HepG2 (cell line): ENCODE results near the gene SLC16A11. TPM values are rescaled to one million over a fixed set of nuclear protein-coding genes. Genes with fewer than 3 reads are reported as not detected.
A peak's percentile ranks its signal among the peaks of the same experiment; 100 is the strongest.

ENCODE experiments used
- AHDC1 ChIP-seq: sonication (generic); formaldehyde crosslinking; IDR thresholded peaks from 2 replicates; pipeline ENCODE4 v1.5.1; 2020; ENCODE audit warnings: mild to moderate bottlenecking, missing genetic modification reagents, borderline replicate concordance
- DR1 ChIP-seq: sonication (generic); formaldehyde crosslinking; IDR thresholded peaks from 2 replicates; pipeline ENCODE4 v1.8.0; 2021; ENCODE audit warnings: mild to moderate bottlenecking, missing genetic modification reagents, inconsistent platforms
- EED ChIP-seq: sonication (generic); formaldehyde crosslinking; IDR thresholded peaks from 2 replicates; pipeline ENCODE4 v1.5.0; 2020; ENCODE audit warnings: mild to moderate bottlenecking, missing genetic modification reagents
- HDAC2 ChIP-seq: sonication (generic); formaldehyde crosslinking; IDR thresholded peaks from 2 replicates; pipeline ENCODE4 v1.4.0; 2020; ENCODE audit warnings: missing genetic modification reagents
- HMG20A ChIP-seq: IDR thresholded peaks from 2 replicates; pipeline ENCODE4 v1.6.1; 2016; ENCODE audit warnings: borderline replicate concordance
- HMGXB3 ChIP-seq: sonication (generic); formaldehyde crosslinking; IDR thresholded peaks from 2 replicates; pipeline ENCODE4 v1.4.0; 2020; ENCODE audit warnings: missing genetic modification reagents, borderline replicate concordance
- KLF9 ChIP-seq: IDR thresholded peaks from 2 replicates; pipeline ENCODE4 v1.6.1; 2016; ENCODE audit warnings: low read depth
- KMT2B ChIP-seq: IDR thresholded peaks from 2 replicates; pipeline ENCODE4 v1.6.1; 2016; ENCODE audit warnings: missing genetic modification reagents, missing compliant biosample characterization
- SP5 ChIP-seq: IDR thresholded peaks from 2 replicates; pipeline ENCODE4 v1.6.1; 2016; ENCODE audit warnings: low read depth, borderline replicate concordance
- STAT5B ChIP-seq: sonication (generic); formaldehyde crosslinking; IDR thresholded peaks from 2 replicates; pipeline ENCODE4 v1.4.0; 2020; ENCODE audit warnings: missing genetic modification reagents
- TAF15 ChIP-seq: fragments of 200-400 bp; formaldehyde crosslinking; IDR thresholded peaks from one replicate; pipeline ENCODE4 v1.6.1; 2018; ENCODE audit warnings: mild to moderate bottlenecking, low read depth, low read length; ENCODE audit not compliant: poor library complexity, severe bottlenecking
- TFE3 ChIP-seq: IDR thresholded peaks from 2 replicates; pipeline ENCODE4 v1.6.1; 2016
- ZNF121 ChIP-seq: sonication (generic); formaldehyde crosslinking; IDR thresholded peaks from 2 replicates; pipeline ENCODE4 v1.5.0; 2020; ENCODE audit warnings: mild to moderate bottlenecking, missing genetic modification reagents
- ZNF720 ChIP-seq: sonication (generic); formaldehyde crosslinking; IDR thresholded peaks from 2 replicates; pipeline ENCODE4 v1.4.0; 2020; ENCODE audit warnings: missing genetic modification reagents
- ZNF776 ChIP-seq: sonication (generic); formaldehyde crosslinking; IDR thresholded peaks from 2 replicates; pipeline ENCODE4 v1.4.0; 2020; ENCODE audit warnings: mild to moderate bottlenecking, missing genetic modification reagents
- ZSCAN29 ChIP-seq: sonication (generic); formaldehyde crosslinking; conservative IDR thresholded peaks from 2 replicates; pipeline ENCODE4 v1.4.0; 2020; ENCODE audit warnings: mild to moderate bottlenecking, missing genetic modification reagents
- polyA plus RNA-seq, 8 experiments: library from polyadenylated mRNA; depleted of rRNA in 3 of 8; stranded (reverse) in 7 of 8; unstranded in 1 of 8; fragments of >200 nt; fragmentation: Illumina TruSeq in 4 of 8; extraction: Trizol in 4 of 8; gene quantifications; 2 replicates each; pipeline versions ENCODE4 v1.2.1 to v1.2.3, GENCODE V29; 2011 to 2016; ENCODE audit warnings: low read depth in 4 of 8, missing spikeins in 1 of 8, mixed read lengths in 1 of 8; ENCODE audit not compliant: insufficient read depth in 1 of 8
- total RNA-seq, 5 experiments: library from RNA; depleted of rRNA; stranded (reverse); fragments of >200 nt; fragmentation: Illumina TruSeq; extraction: Trizol; gene quantifications; 2 replicates each; pipeline ENCODE4 v1.2.3, GENCODE V29; 2016; ENCODE audit warnings: low read depth in 1 of 5
- TF ChIP-seq, protein P1 (sequence below): sonication (generic); formaldehyde crosslinking; IDR thresholded peaks from 2 replicates; pipeline ENCODE4 v1.5.1; 2020; ENCODE audit warnings: missing genetic modification reagents, mild to moderate bottlenecking, borderline replicate concordance

Gene SLC16A11
- total and polyA plus RNA-seq, 2 of the 13 experiments (the other 11 are each of a cell fraction or from before 2014, with no cell fraction given), result not detected

DNA sequence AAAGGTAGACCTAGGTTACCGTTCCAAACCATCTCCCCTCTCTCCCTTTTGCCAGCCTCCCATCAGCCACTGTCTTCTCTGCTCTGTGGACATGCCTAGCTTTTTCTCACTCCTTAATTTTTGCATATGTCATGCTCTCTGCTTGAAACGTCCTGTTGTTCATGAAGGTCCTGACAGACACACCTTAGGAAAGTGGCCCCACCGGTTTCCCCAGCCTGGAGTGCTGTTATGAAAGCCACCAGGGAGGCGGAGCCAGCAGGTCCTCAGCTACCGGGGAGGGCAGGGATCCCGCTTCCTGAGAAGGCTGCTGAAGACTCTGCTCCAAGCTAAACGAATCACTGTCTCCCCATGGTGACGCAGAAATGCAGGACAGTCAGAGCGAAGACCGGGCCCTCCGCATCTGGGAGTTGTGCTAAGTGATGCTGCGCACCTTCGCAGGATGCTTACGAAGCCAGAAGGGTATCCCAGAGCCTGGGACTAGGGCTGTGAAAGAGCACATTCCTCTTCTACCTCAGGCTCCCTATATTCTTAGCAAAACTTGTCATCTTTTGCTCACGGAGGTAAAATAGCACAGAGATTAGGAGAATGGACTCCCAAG, 2.3 kb upstream of the SLC16A11 start (continued):
- TF ChIP-seq ZSCAN29 (CRISPR knock-in tag) (no peak), AHDC1 (CRISPR knock-in tag) (no peak), DR1 (CRISPR knock-in tag) (no peak), SP5 (CRISPR knock-in tag) (peak; percentile 40; the same call in 1 of the 2 replicates), EED (CRISPR knock-in tag) (no peak), ZNF720 (no peak), HMGXB3 (CRISPR knock-in tag) (no peak), ZNF121 (CRISPR knock-in tag) (0 out of 2 replicates have a peak, but pooled peaks have one; percentile 8), KMT2B (CRISPR knock-in tag) (0 out of 2 replicates have a peak, but pooled peaks have one; percentile 5), HDAC2 (no peak), TFE3 (no peak), TAF15 (no peak), HMG20A (no peak), STAT5B (CRISPR knock-in tag) (no peak), ZNF776 (no peak), KLF9 (CRISPR knock-in tag) (no peak)
- TF ChIP-seq, protein P1, sequence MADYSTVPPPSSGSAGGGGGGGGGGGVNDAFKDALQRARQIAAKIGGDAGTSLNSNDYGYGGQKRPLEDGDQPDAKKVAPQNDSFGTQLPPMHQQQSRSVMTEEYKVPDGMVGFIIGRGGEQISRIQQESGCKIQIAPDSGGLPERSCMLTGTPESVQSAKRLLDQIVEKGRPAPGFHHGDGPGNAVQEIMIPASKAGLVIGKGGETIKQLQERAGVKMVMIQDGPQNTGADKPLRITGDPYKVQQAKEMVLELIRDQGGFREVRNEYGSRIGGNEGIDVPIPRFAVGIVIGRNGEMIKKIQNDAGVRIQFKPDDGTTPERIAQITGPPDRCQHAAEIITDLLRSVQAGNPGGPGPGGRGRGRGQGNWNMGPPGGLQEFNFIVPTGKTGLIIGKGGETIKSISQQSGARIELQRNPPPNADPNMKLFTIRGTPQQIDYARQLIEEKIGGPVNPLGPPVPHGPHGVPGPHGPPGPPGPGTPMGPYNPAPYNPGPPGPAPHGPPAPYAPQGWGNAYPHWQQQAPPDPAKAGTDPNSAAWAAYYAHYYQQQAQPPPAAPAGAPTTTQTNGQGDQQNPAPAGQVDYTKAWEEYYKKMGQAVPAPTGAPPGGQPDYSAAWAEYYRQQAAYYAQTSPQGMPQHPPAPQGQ (CRISPR knock-in tag), result no peak
